Measurements from ENCODE around the gene TBC1D16.

The TBC1D16 gene

GRCh38 chr17:80008383-80008840 lies 27.3 kb downstream of the TBC1D16 start:
- DNase-seq (ENCODE audit: insufficient read length) (peak; percentile 89), FAIRE-seq (peak; percentile 67)
- TF ChIP-seq POLR2AphosphoS5 (IDR thresholded peaks at IDR 0.05; ENCODE audit: low read depth, low read length) (no peak), POLR2A (IDR thresholded peaks at IDR 0.05; ENCODE audit: low read depth, low read length) (no peak), TAF1 (IDR thresholded peaks at IDR 0.05; ENCODE audit: borderline replicate concordance, low read depth, low read length) (no peak)

GRCh38 chr17:80007939-80008338 lies 27.7 kb downstream of the TBC1D16 start:
- no peak for FAIRE-seq
- no peak for TF ChIP-seq TAF1 (IDR thresholded peaks at IDR 0.05; ENCODE audit: borderline replicate concordance, low read depth, low read length)
- no peak for TF ChIP-seq POLR2A (IDR thresholded peaks at IDR 0.05; ENCODE audit: low read depth, low read length)
- TF ChIP-seq POLR2AphosphoS5 (IDR thresholded peaks at IDR 0.05; ENCODE audit: low read depth, low read length) = no peak

GRCh38 chr17:80006811-80007752 lies 28.6 kb downstream of the TBC1D16 start:
- DNase-seq (ENCODE audit: insufficient read length) (no peak), FAIRE-seq (no peak)
- no peak for TF ChIP-seq POLR2A (IDR thresholded peaks at IDR 0.05; ENCODE audit: low read depth, low read length)
- no peak for TF ChIP-seq POLR2AphosphoS5 (IDR thresholded peaks at IDR 0.05; ENCODE audit: low read depth, low read length)

More at GRCh38 chr17:80007939-80008338, 27.7 kb downstream of the TBC1D16 start:
- no peak for DNase-seq (ENCODE audit: insufficient read length)

- FAIRE-seq (no peak), DNase-seq (ENCODE audit: insufficient read length) (no peak)
- TF ChIP-seq TAF1 (IDR thresholded peaks at IDR 0.05; ENCODE audit: borderline replicate concordance, low read depth, low read length) = no peak
- TF ChIP-seq POLR2AphosphoS5 (IDR thresholded peaks at IDR 0.05; ENCODE audit: low read depth, low read length) = no peak
- TF ChIP-seq POLR2A (IDR thresholded peaks at IDR 0.05; ENCODE audit: low read depth, low read length) = no peak
Observed at GRCh38 chr17:80006339-80006720, 29.3 kb downstream of the TBC1D16 start.

- FAIRE-seq (peak; percentile 86), DNase-seq (ENCODE audit: insufficient read length) (peak; percentile 92)
Observed at GRCh38 chr17:80005360-80006338, 30.0 kb downstream of the TBC1D16 start.

GRCh38 chr17:80003969-80004368 lies 31.7 kb downstream of the TBC1D16 start:
- FAIRE-seq = no peak
- TF ChIP-seq POLR2AphosphoS5 (IDR thresholded peaks at IDR 0.05; ENCODE audit: low read depth, low read length) = no peak
- no peak for TF ChIP-seq POLR2A (IDR thresholded peaks at IDR 0.05; ENCODE audit: low read depth, low read length)
- no peak for TF ChIP-seq TAF1 (IDR thresholded peaks at IDR 0.05; ENCODE audit: borderline replicate concordance, low read depth, low read length)
- no peak for DNase-seq (ENCODE audit: insufficient read length)

More at GRCh38 chr17:80005360-80006338, 30.0 kb downstream of the TBC1D16 start:
- TF ChIP-seq POLR2AphosphoS5 (IDR thresholded peaks at IDR 0.05; ENCODE audit: low read depth, low read length) (no peak), POLR2A (IDR thresholded peaks at IDR 0.05; ENCODE audit: low read depth, low read length) (no peak), TAF1 (IDR thresholded peaks at IDR 0.05; ENCODE audit: borderline replicate concordance, low read depth, low read length) (no peak)

GRCh38 chr17:80002690-80003490 lies 32.8 kb downstream of the TBC1D16 start:
- FAIRE-seq (no peak), DNase-seq (ENCODE audit: insufficient read length) (no peak)
- TF ChIP-seq POLR2A (IDR thresholded peaks at IDR 0.05; ENCODE audit: low read depth, low read length) = no peak

GRCh38 chr17:80002070-80002641 lies 33.5 kb downstream of the TBC1D16 start:
- TF ChIP-seq POLR2A (IDR thresholded peaks at IDR 0.05; ENCODE audit: low read depth, low read length) = no peak
- TF ChIP-seq POLR2AphosphoS5 (IDR thresholded peaks at IDR 0.05; ENCODE audit: low read depth, low read length) = no peak
- TF ChIP-seq TAF1 (IDR thresholded peaks at IDR 0.05; ENCODE audit: borderline replicate concordance, low read depth, low read length) = no peak
- FAIRE-seq (no peak), DNase-seq (ENCODE audit: insufficient read length) (no peak)

- FAIRE-seq = no peak
- DNase-seq (ENCODE audit: insufficient read length) = no peak
- TF ChIP-seq TAF1 (IDR thresholded peaks at IDR 0.05; ENCODE audit: borderline replicate concordance, low read depth, low read length) (no peak), POLR2A (IDR thresholded peaks at IDR 0.05; ENCODE audit: low read depth, low read length) (no peak), POLR2AphosphoS5 (IDR thresholded peaks at IDR 0.05; ENCODE audit: low read depth, low read length) (no peak)
Observed at GRCh38 chr17:80000981-80001775, 34.5 kb downstream of the TBC1D16 start.

- FAIRE-seq = no peak
- no peak for DNase-seq (ENCODE audit: insufficient read length)
Observed at GRCh38 chr17:80000136-80000535, 35.5 kb downstream of the TBC1D16 start.

More at GRCh38 chr17:80000136-80000535, 35.5 kb downstream of the TBC1D16 start:
- TF ChIP-seq POLR2AphosphoS5 (IDR thresholded peaks at IDR 0.05; ENCODE audit: low read depth, low read length) = no peak

Data from GM12892 (cell line).